ENCODE measurements around the gene UTP25.

- no peak for TF ChIP-seq CTCF (conservative IDR thresholded peaks at IDR 0.05; ENCODE audit: low read depth in 2 of 2)
- TF ChIP-seq JUNB (IDR thresholded peaks at IDR 0.05; ENCODE audit: unreplicated experiment) = no peak
- no peak for TF ChIP-seq EZH2 (IDR thresholded peaks at IDR 0.05; ENCODE audit: low read depth, unreplicated experiment)
- TF ChIP-seq ZNF114 (CRISPR knock-in tag; IDR thresholded peaks at IDR 0.05) = no peak
- no peak for TF ChIP-seq POLR2AphosphoS5 (IDR thresholded peaks at IDR 0.05; ENCODE audit: low read depth)
- no peak for TF ChIP-seq EZH2phosphoT487 (IDR thresholded peaks at IDR 0.05; ENCODE audit: unreplicated experiment)
- TF ChIP-seq REST (IDR thresholded peaks at IDR 0.05; ENCODE audit: unreplicated experiment) = no peak
- TF ChIP-seq CREB1 (CRISPR knock-in tag; IDR thresholded peaks at IDR 0.05; ENCODE audit: low read depth) = no peak
- no peak for TF ChIP-seq STAT1 (IDR thresholded peaks at IDR 0.05; ENCODE audit: unreplicated experiment)
Measured at GRCh38 chr1:209813902-209814301, 13.9 kb upstream of the UTP25 start.
